Neutrophil (primary cell): ENCODE data around the gene CLCN2.
A peak's percentile ranks its signal among the peaks of the same experiment; 100 is the strongest.

Experiments
- H3K27ac ChIP-seq: fragments of 200-600 bp; sonication (generic); 2 replicates; pipeline ENCODE4 v1.5.1; 2016; ENCODE audit warnings: mild to moderate bottlenecking, moderate library complexity
- H3K27me3 ChIP-seq: fragments of 200-600 bp; sonication (generic); 2 replicates; pipeline ENCODE4 v1.6.0; 2016; ENCODE audit warnings: mild to moderate bottlenecking
- H3K36me3 ChIP-seq: fragments of 200-600 bp; sonication (generic); 2 replicates; pipeline ENCODE4 v1.5.1; 2017
- H3K4me1 ChIP-seq, 2 experiments: fragments of 200-600 bp in 1 of 2; sonication (generic) in 1 of 2; 1 replicate in 1 of 2; 2 replicates in 1 of 2; pipeline versions ENCODE4 v1.5.1 to v1.6.1; 2013 to 2016; ENCODE audit warnings: low read depth in 1 of 2, low read length in 1 of 2, mild to moderate bottlenecking in 1 of 2, moderate library complexity in 1 of 2; ENCODE audit not compliant: control insufficient read depth in 1 of 2, insufficient read depth in 1 of 2
- H3K4me3 ChIP-seq, 2 experiments: fragments of 200-600 bp in 1 of 2; sonication (generic) in 1 of 2; 1 replicate in 1 of 2; 2 replicates in 1 of 2; pipeline ENCODE4 v1.5.1; 2013 to 2016; ENCODE audit warnings: low read depth in 1 of 2, low read length in 1 of 2, mild to moderate bottlenecking in 1 of 2, moderate library complexity in 1 of 2
- H3K9me3 ChIP-seq: fragments of 200-600 bp; sonication (generic); 2 replicates; pipeline ENCODE4 v1.5.1; 2016
- CTCF ChIP-seq: fragments of 200-600 bp; sonication (generic); IDR thresholded peaks from 2 replicates; pipeline ENCODE4 v1.5.1; 2016; ENCODE audit warnings: antibody characterized with exemption

Gene CLCN2

GRCh38 chr3:184361532-184361931 lies at the start of gene CLCN2, which contains the start of gene POLR2H:
Gene CLCN2, minus strand, starts transcription at chr3:184361605. Its CDS starts 126 bp downstream, at chr3:184361479.
Gene POLR2H, plus strand, starts transcription at chr3:184361710. Its CDS starts 1,783 bp downstream, at chr3:184363493.
- peak within 1 kb of the TSS; percentile 91 for H3K4me3 ChIP-seq
- no peaks in the 10 kb centered on the region for H3K9me3 ChIP-seq
- TF ChIP-seq CTCF = no peak
- H3K4me1 ChIP-seq = peaks cover 24 to 28% of the 10 kb centered on the region in 2 experiments
- peaks cover 28% of the 10 kb centered on the region for H3K27me3 ChIP-seq
- H3K36me3 ChIP-seq = no peaks in the 10 kb centered on the region
- peak within 1 kb of the TSS; percentile 70 for H3K27ac ChIP-seq

GRCh38 chr3:184409946-184410500 lies 48.6 kb upstream of the CLCN2 start:
- Histone ChIP-seq H3K36me3 (no peaks in the 10 kb centered on the region), H3K27me3 (peaks cover 10% of the 10 kb centered on the region), H3K9me3 (no peaks in the 10 kb centered on the region), H3K4me3 (no peak overlapping the region), H3K4me1 (no peaks in the 10 kb centered on the region), H3K27ac (no peak overlapping the region)
- TF ChIP-seq CTCF = no peak

- TF ChIP-seq CTCF = no peak
- H3K4me1 ChIP-seq = no peaks in the 10 kb centered on the region
- no peaks in the 10 kb centered on the region for H3K9me3 ChIP-seq
- peaks cover 13% of the 10 kb centered on the region for H3K27me3 ChIP-seq
- no peaks in the 10 kb centered on the region for H3K36me3 ChIP-seq
- no peak overlapping the region for H3K27ac ChIP-seq
- H3K4me3 ChIP-seq = no peak overlapping the region
Measured at GRCh38 chr3:184409331-184409926, 48.0 kb upstream of the CLCN2 start.

- TF ChIP-seq CTCF = no peak
- H3K27me3 ChIP-seq = peaks cover 47% of the 10 kb centered on the region
- no peaks in the 10 kb centered on the region for H3K36me3 ChIP-seq
- no peaks in the 10 kb centered on the region for H3K9me3 ChIP-seq
- H3K4me3 ChIP-seq = no peak overlapping the region
- H3K27ac ChIP-seq = no peak overlapping the region
- H3K4me1 ChIP-seq = no peaks in the 10 kb centered on the region
Measured at GRCh38 chr3:184405075-184406030, 43.9 kb upstream of the CLCN2 start.

- H3K27ac ChIP-seq = no peak overlapping the region
- no peaks in the 10 kb centered on the region for H3K36me3 ChIP-seq
- H3K4me3 ChIP-seq = no peak overlapping the region
- H3K27me3 ChIP-seq = peaks cover 68% of the 10 kb centered on the region
- no peak for TF ChIP-seq CTCF
- H3K4me1 ChIP-seq = no peaks in the 10 kb centered on the region
- no peaks in the 10 kb centered on the region for H3K9me3 ChIP-seq
Measured at GRCh38 chr3:184399410-184399809, 38.0 kb upstream of the CLCN2 start.
